ENCODE measurements around the gene CCSER1.

DNA sequence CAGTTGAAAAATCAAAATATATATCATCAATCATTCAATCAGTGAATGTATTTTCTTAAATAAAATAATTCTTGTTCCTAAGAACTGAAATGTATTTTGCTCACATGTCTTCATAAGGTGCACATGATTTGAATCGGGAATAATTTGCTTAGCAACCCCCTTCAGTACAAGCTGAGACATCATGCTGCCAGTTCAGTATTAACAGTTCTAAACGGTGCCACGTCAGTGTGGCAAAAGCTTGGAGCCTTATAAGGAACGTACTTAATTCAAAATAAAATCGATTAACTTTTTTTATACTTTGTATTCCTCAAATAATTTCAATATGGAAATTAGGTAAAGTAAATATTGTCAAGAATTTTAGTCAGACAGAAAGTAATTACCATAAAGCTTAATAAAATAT lies 287.9 kb downstream of the CCSER1 start:
- TF ChIP-seq, protein P1, sequence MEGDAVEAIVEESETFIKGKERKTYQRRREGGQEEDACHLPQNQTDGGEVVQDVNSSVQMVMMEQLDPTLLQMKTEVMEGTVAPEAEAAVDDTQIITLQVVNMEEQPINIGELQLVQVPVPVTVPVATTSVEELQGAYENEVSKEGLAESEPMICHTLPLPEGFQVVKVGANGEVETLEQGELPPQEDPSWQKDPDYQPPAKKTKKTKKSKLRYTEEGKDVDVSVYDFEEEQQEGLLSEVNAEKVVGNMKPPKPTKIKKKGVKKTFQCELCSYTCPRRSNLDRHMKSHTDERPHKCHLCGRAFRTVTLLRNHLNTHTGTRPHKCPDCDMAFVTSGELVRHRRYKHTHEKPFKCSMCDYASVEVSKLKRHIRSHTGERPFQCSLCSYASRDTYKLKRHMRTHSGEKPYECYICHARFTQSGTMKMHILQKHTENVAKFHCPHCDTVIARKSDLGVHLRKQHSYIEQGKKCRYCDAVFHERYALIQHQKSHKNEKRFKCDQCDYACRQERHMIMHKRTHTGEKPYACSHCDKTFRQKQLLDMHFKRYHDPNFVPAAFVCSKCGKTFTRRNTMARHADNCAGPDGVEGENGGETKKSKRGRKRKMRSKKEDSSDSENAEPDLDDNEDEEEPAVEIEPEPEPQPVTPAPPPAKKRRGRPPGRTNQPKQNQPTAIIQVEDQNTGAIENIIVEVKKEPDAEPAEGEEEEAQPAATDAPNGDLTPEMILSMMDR (IDR thresholded peaks at IDR 0.05): no peak
- no peak for TF ChIP-seq POLR2A (IDR thresholded peaks at IDR 0.05)
